BE2C (cell line): Measurements from ENCODE around the gene CCNE1.

Experiments used
- DNase-seq: peaks from one replicate; pipeline ENCODE4 v3.0.0-alpha.2; 2020
- H3K27me3 ChIP-seq: fragments of 250-450 bp; sonication (Bioruptor Pico); 2 replicates; pipeline ENCODE4 v1.5.1; 2020; ENCODE audit warnings: mild to moderate bottlenecking
- H3K36me3 ChIP-seq: fragments of 250-450 bp; sonication (Bioruptor Pico); 2 replicates; pipeline ENCODE4 v1.5.1; 2020; ENCODE audit warnings: mild to moderate bottlenecking
- H3K4me1 ChIP-seq: fragments of 250-450 bp; sonication (Bioruptor Pico); 2 replicates; pipeline ENCODE4 v1.5.1; 2020
- H3K4me3 ChIP-seq: 2 replicates; pipeline ENCODE4 v1.5.1; 2011; ENCODE audit warnings: low read depth, low read length
- H3K9me3 ChIP-seq: fragments of 250-450 bp; sonication (Bioruptor Pico); 2 replicates; pipeline ENCODE4 v1.5.1; 2020
- CTCF ChIP-seq: IDR thresholded peaks from 2 replicates; pipeline ENCODE4 v1.5.1; 2012; ENCODE audit warnings: mild to moderate bottlenecking, low read depth, low read length

Gene CCNE1

DNA sequence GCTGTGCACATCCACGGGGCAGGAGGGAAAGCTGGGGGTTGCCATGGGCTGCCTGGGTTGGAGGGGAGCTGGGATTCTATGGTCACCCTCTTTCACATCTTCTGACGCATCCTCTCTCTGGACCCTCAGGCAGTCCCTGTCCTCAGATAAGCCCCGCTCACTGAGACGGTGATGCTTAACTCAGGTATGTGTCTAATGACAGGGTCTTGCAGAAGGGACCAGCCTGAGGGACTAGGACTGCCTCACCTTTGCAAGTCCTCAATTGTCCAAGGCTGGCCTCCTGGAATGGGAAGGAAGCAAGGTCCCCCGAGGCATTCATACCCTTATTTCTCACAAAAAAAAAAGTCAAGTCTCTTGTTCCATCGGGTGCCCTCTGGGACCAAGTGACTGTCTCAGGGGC lies 37.7 kb upstream of the CCNE1 start:
- Histone ChIP-seq H3K27me3 (no peaks in the 10 kb centered on the region), H3K9me3 (no peaks in the 10 kb centered on the region), H3K4me3 (no peak overlapping the region), H3K36me3 (no peaks in the 10 kb centered on the region), H3K4me1 (no peaks in the 10 kb centered on the region)
- no peak for DNase-seq
- TF ChIP-seq CTCF: no peak

- no peaks in the 10 kb centered on the region for H3K9me3 ChIP-seq
- no peak overlapping the region for H3K4me3 ChIP-seq
- H3K4me1 ChIP-seq: no peaks in the 10 kb centered on the region
- H3K27me3 ChIP-seq: no peaks in the 10 kb centered on the region
- no peak for DNase-seq
- H3K36me3 ChIP-seq: no peaks in the 10 kb centered on the region
- TF ChIP-seq CTCF: no peak
Observed at GRCh38 chr19:29777781-29778309, 33.9 kb upstream of the CCNE1 start.

DNA sequence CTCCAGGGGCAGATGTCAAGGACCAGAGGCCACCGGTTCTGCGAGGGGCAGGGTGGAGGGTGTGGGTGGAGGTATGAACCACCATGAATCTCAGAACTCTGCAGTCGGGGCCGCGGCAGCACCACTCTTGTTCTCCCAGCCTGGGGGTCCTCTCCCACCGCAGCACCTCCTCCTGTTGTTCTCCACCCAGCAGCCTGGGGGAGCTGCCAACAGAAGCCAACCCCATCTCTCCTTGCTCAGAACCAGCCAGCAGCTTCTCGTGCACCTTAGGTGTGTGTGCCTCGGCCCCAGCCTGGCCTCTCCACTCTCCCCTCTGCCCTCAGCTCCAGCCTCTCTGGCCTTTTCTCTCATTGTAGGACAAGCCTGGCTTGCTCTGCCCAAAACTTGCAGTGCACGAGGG lies 31.9 kb upstream of the CCNE1 start:
- no peaks in the 10 kb centered on the region for H3K9me3 ChIP-seq
- H3K4me1 ChIP-seq: no peaks in the 10 kb centered on the region
- no peak for DNase-seq
- TF ChIP-seq CTCF: no peak
- no peaks in the 10 kb centered on the region for H3K27me3 ChIP-seq
- H3K36me3 ChIP-seq: no peaks in the 10 kb centered on the region
- H3K4me3 ChIP-seq: no peak overlapping the region

- Histone ChIP-seq H3K27me3 (no peaks in the 10 kb centered on the region), H3K36me3 (no peaks in the 10 kb centered on the region), H3K4me3 (no peak overlapping the region), H3K4me1 (no peaks in the 10 kb centered on the region), H3K9me3 (no peaks in the 10 kb centered on the region)
- DNase-seq: no peak
- no peak for TF ChIP-seq CTCF
Observed at GRCh38 chr19:29781386-29782259, 30.2 kb upstream of the CCNE1 start.

DNA sequence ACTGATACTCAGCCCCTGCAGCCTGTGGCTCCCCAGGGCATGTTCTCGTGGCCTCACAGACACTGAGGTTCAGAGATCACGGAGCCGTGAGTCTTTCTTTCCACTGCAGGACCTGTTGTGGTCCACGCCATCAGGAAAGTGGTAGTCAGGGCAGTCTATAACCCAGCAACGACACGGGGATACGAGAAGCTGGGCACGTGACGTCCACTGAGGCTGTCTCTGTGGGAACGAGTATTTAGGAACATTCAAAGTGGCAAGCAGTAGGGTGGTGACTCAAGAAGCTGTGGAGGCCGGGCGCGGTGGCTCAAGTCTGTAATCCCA lies 29.6 kb upstream of the CCNE1 start:
- TF ChIP-seq CTCF: no peak
- Histone ChIP-seq H3K4me1 (no peaks in the 10 kb centered on the region), H3K27me3 (no peaks in the 10 kb centered on the region), H3K4me3 (no peak overlapping the region), H3K9me3 (no peaks in the 10 kb centered on the region), H3K36me3 (no peaks in the 10 kb centered on the region)
- DNase-seq: no peak

DNA sequence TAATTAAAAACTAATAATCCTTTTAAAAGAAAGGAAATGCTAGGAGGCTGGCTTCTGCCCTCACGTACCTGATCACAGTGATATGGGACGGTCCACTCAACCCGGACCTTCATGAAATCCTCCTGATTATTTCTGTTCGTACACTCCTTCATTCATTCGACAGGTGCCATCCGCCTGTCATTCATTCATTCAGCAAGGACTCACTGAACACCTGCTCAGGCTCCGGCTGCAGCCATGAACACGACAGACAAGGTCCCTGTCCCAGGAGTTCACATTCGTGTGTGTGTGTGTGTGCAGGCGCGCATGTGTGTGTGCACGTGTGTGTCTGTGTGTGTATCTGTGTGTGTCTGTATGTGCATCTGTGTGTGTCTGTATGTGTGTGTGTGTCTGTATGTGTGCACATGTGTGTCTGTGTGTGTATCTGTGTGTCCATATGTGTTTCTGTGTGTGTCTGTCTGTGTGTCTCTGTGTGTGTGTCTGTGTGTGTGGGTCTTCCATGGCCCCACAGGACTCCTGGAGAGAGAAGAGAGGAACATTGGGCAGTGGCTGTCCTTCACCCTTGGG lies 28.1 kb upstream of the CCNE1 start:
- Histone ChIP-seq H3K9me3 (no peaks in the 10 kb centered on the region), H3K4me1 (no peaks in the 10 kb centered on the region), H3K36me3 (no peaks in the 10 kb centered on the region), H3K27me3 (no peaks in the 10 kb centered on the region), H3K4me3 (no peak overlapping the region)
- TF ChIP-seq CTCF: no peak
- DNase-seq: no peak
